Stimulated activated CD4-positive, alpha-beta T cell treated with anti-CD3 and anti-CD28 coated beads, Interleukin-2, amount 100 ng/mL, for 24 hours (primary cell): ENCODE data around the gene CACNA1I.
"Not testable (repeated sequence)": the region's sequence is repeated elsewhere in the genome, so short reads cannot be mapped to it uniquely, and the experiment has no call there.

Source experiments
- DNase-seq, 2 donors: peaks; one replicate each; pipeline ENCODE4 v3.0.0-alpha.2; 2020

Gene CACNA1I

GRCh38 chr22:39570665-39571064 is at the start of gene CACNA1I:
TSS of gene CACNA1I (plus strand) at chr22:39570753. CDS start at chr22:39570753, 0 bp downstream.
- DNase-seq = no peak

GRCh38 chr22:39521106-39521885 is 49.3 kb upstream of the CACNA1I start:
- peak; percentile 27 to 32 for DNase-seq

- DNase-seq = not testable (repeated sequence)
Measured at GRCh38 chr22:39522091-39522490, 48.5 kb upstream of the CACNA1I start.

- peak; percentile 25 to 38 for DNase-seq
Measured at GRCh38 chr22:39522567-39523300, 47.8 kb upstream of the CACNA1I start.

GRCh38 chr22:39524089-39524752 is 46.3 kb upstream of the CACNA1I start:
- peak in 1 of 2 donors; percentile 25 for DNase-seq

GRCh38 chr22:39524753-39525657 is 45.5 kb upstream of the CACNA1I start:
- DNase-seq = peak in 1 of 2 donors; percentile 21

- DNase-seq = no peak
Measured at GRCh38 chr22:39525658-39525975, 44.9 kb upstream of the CACNA1I start.

GRCh38 chr22:39526736-39527171 is 43.8 kb upstream of the CACNA1I start:
- DNase-seq = peak; percentile 32 to 34

GRCh38 chr22:39527481-39527961 is 43.0 kb upstream of the CACNA1I start:
- no peak for DNase-seq

- no peak for DNase-seq
Measured at GRCh38 chr22:39528080-39528661, 42.4 kb upstream of the CACNA1I start.

- DNase-seq = peak; percentile 91 to 93
Measured at GRCh38 chr22:39528681-39529486, 41.7 kb upstream of the CACNA1I start.

- no peak for DNase-seq
Measured at GRCh38 chr22:39529487-39529851, 41.1 kb upstream of the CACNA1I start.

- DNase-seq = no peak
Measured at GRCh38 chr22:39530116-39530515, 40.4 kb upstream of the CACNA1I start.

GRCh38 chr22:39530692-39531331 is 39.7 kb upstream of the CACNA1I start:
- peak in 1 of 2 donors; percentile 13 for DNase-seq

GRCh38 chr22:39532215-39533073 is 38.1 kb upstream of the CACNA1I start, which contains the start of gene RPS19BP1:
TSS of gene RPS19BP1 (minus strand) at chr22:39532748. CDS start at chr22:39532738, 10 bp downstream.
- DNase-seq = peak; percentile 99 to 100

- no peak for DNase-seq
Measured at GRCh38 chr22:39534092-39534506, 36.5 kb upstream of the CACNA1I start.

- DNase-seq = peak; percentile 89 to 92
Measured at GRCh38 chr22:39534591-39535356, 35.8 kb upstream of the CACNA1I start.

GRCh38 chr22:39535357-39535725 is 35.2 kb upstream of the CACNA1I start:
- DNase-seq = no peak
